Kidney (tissue), 14 donors: ENCODE results near the gene AGR2. TPM values are rescaled to one million over a fixed set of nuclear protein-coding genes. Genes with fewer than 3 reads are reported as not detected.

Source experiments
- DNase-seq, 5 donors: peaks; one replicate each; pipeline ENCODE4 v3.0.0-alpha.2; 2013 to 2020
- FAIRE-seq: peaks from 2 replicates; lab custom pipeline; 2012; peaks lifted over from hg19 to GRCh38; lab: Jason Lieb, UNC
- H3K27ac ChIP-seq, 2 donors: one replicate each; pipeline ENCODE4 v1.7.0; 2013; ENCODE audit warnings: low read depth in 2 of 2, low read length in 2 of 2, inconsistent platforms in 1 of 2
- H3K27me3 ChIP-seq: one replicate; pipeline ENCODE4 v1.7.1; 2013; ENCODE audit warnings: low read length, inconsistent platforms; ENCODE audit not compliant: control insufficient read depth, insufficient read depth
- H3K36me3 ChIP-seq, 3 donors: one replicate each; pipeline versions ENCODE4 v1.7.0 to v1.7.1; 2013; ENCODE audit warnings: low read length in 3 of 3, control low read depth in 1 of 3, inconsistent platforms in 1 of 3; ENCODE audit not compliant: insufficient read depth in 3 of 3, control insufficient read depth in 2 of 3
- H3K4me1 ChIP-seq, 3 donors: one replicate each; pipeline versions ENCODE4 v1.7.0 to v1.7.1; 2013; ENCODE audit warnings: low read length in 3 of 3, inconsistent platforms in 1 of 3, low read depth in 1 of 3; ENCODE audit not compliant: control insufficient read depth in 2 of 3, insufficient read depth in 2 of 3
- H3K4me3 ChIP-seq, 3 donors: one replicate each; pipeline versions ENCODE4 v1.7.0 to v1.8.1; 2013; ENCODE audit warnings: low read length in 3 of 3, control low read depth in 1 of 3, inconsistent platforms in 1 of 3
- H3K9ac ChIP-seq, 3 donors: one replicate each; pipeline versions ENCODE4 v1.7.0 to v1.7.1; 2013; ENCODE audit warnings: low read length in 3 of 3, control low read depth in 1 of 3, inconsistent platforms in 1 of 3
- H3K9me3 ChIP-seq, 3 donors: one replicate each; pipeline versions ENCODE4 v1.7.0 to v1.7.1; 2013; ENCODE audit warnings: low read length in 3 of 3, control low read depth in 1 of 3, inconsistent platforms in 1 of 3; ENCODE audit not compliant: control insufficient read depth in 2 of 3, insufficient read depth in 1 of 3
- CTCF ChIP-seq: IDR thresholded peaks from 3 replicates; pipeline ENCODE4 v1.5.1; 2012; ENCODE audit warnings: mild to moderate bottlenecking, moderate library complexity, borderline replicate concordance; ENCODE audit not compliant: insufficient read depth; ENCODE audit errors: extremely low read depth
- intact Hi-C: fragments of 100-400 bp; cut with DNase I; formaldehyde crosslinking; loops from one replicate; pipeline ENCODE4 v1.11.1; 2022
- polyA plus RNA-seq: library from polyadenylated mRNA; stranded (reverse); fragments of 350-450 nt; fragmentation: Illumina TruSeq; extraction: RNeasy Lipid Tissue Mini Kit (QIAGEN cat#74804); gene quantifications from one replicate; pipeline ENCODE4 v1.2.3, GENCODE V29; 2014; ENCODE audit warnings: low read depth, low replicate concordance; ENCODE audit not compliant: insufficient read depth
- total RNA-seq: library from RNA; stranded (reverse); fragmentation: NEBNext Ultra II Directional; extraction: Animal tissue kit (Norgen Biotek cat#: 25700); gene quantifications from one replicate; pipeline ENCODE4 v1.2.1, GENCODE V29; 2021
- donor health status: control.
- donor health status: control.
- donor health status: control.
- donor health status: control.
- donor health status: control.
- donor health status: DM: yes; HTN: yes; CAD: no.
- donor health status: Normal renal cell carcinoma (clear cell type).

Gene AGR2
- total and polyA plus RNA-seq, 2 donors from 2014 or later, result 15.1 to 164 TPM

GRCh38 chr7:16812542-16813231 lies 7.9 kb upstream of the AGR2 start:
- no peaks in the 10 kb centered on the region for H3K36me3 ChIP-seq
- no peak for TF ChIP-seq CTCF
- FAIRE-seq, result no peak

DNA sequence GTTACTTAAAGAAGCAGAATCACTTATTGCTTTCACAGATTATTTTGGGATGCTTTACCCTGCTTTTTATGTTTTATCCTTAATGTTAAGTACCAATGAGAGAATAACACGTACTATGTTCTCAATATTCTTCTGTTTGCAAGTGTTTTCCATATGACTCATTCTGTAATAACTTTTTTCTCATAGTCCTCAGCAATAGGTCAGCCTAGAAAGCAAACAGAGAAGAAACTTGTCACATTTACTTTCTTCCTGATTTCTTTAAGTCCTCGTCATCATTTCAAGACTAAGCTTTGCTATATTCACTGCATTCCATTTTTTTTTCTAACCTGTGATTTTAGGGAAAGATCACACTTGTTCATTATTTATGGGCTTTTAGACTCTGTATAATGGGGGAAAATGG lies 6.8 kb upstream of the AGR2 start:
- H3K36me3 ChIP-seq, result no peaks in the 10 kb centered on the region
- H3K4me1 ChIP-seq, result no peaks in the 10 kb centered on the region
- no peak for FAIRE-seq
- no peak for TF ChIP-seq CTCF
- no peaks in the 10 kb centered on the region for H3K27me3 ChIP-seq
- no peak overlapping the region for H3K27ac ChIP-seq
- H3K9ac ChIP-seq, result no peak overlapping the region
- no peaks in the 10 kb centered on the region for H3K9me3 ChIP-seq
- DNase-seq, result no peak
- no peak overlapping the region for H3K4me3 ChIP-seq
- intact Hi-C loops, result no loop called here

More at GRCh38 chr7:16812542-16813231, 7.9 kb upstream of the AGR2 start:
- Histone ChIP-seq H3K4me1 (no peaks in the 10 kb centered on the region), H3K27ac (no peak overlapping the region), H3K27me3 (no peaks in the 10 kb centered on the region), H3K9ac (no peak overlapping the region), H3K4me3 (no peak overlapping the region), H3K9me3 (no peaks in the 10 kb centered on the region)
- no peak for DNase-seq
- intact Hi-C loops, result no loop called here

- Histone ChIP-seq H3K27ac (no peak overlapping the region), H3K36me3 (no peaks in the 10 kb centered on the region), H3K4me3 (no peak overlapping the region), H3K4me1 (no peaks in the 10 kb centered on the region), H3K9ac (no peak overlapping the region), H3K27me3 (no peaks in the 10 kb centered on the region), H3K9me3 (no peaks in the 10 kb centered on the region)
- FAIRE-seq (no peak), DNase-seq (no peak)
- intact Hi-C loops, result no loop called here
- no peak for TF ChIP-seq CTCF
Measured at GRCh38 chr7:16810573-16810972, 5.8 kb upstream of the AGR2 start.
